Psoas muscle (tissue), 8 donors: Measurements from ENCODE around the gene IPO4. TPM values are rescaled to one million over a fixed set of nuclear protein-coding genes. Genes with fewer than 3 reads are reported as not detected.

Source experiments
- ATAC-seq, 4 donors: fragments of 200-7000 bp; cut with Tn5 transposase; one replicate each; pipeline ENCODE4 v1.9.1; 2020; ENCODE audit warnings: moderate library complexity in 3 of 4, mild to moderate bottlenecking in 2 of 4
- DNase-seq, 2 donors: peaks; one replicate each; pipeline ENCODE4 v3.0.0-alpha.2; 2020
- H3K27ac ChIP-seq: fragments of 200-600 bp; one replicate; pipeline ENCODE4 v1.8.0; 2022
- H3K27me3 ChIP-seq, 3 donors: fragments of 200-600 bp in 1 of 3; one replicate each; pipeline versions ENCODE4 v1.6.1 to v1.8.0; 2013 to 2022; ENCODE audit warnings: low read length in 2 of 3, mild to moderate bottlenecking in 2 of 3, moderate library complexity in 1 of 3; ENCODE audit not compliant: insufficient read depth in 3 of 3
- H3K36me3 ChIP-seq, 2 donors: fragments of 200-600 bp in 1 of 2; one replicate each; pipeline versions ENCODE4 v1.6.1 to v1.8.0; 2013 to 2022; ENCODE audit warnings: low read depth in 1 of 2, mild to moderate bottlenecking in 1 of 2, moderate library complexity in 1 of 2; ENCODE audit not compliant: insufficient read depth in 1 of 2
- H3K4me1 ChIP-seq: fragments of 200-600 bp; one replicate; pipeline ENCODE4 v1.8.0; 2022
- H3K4me3 ChIP-seq: fragments of 200-600 bp; one replicate; pipeline ENCODE4 v1.8.0; 2022; ENCODE audit warnings: mild to moderate bottlenecking
- H3K9me3 ChIP-seq: fragments of 200-600 bp; one replicate; pipeline ENCODE4 v1.8.0; 2022
- WGBS, 3 donors: extraction: QIAGEN DNeasy Blood & Tissue Kit; methylation state at CpG; one replicate each; pipeline versions ENCODE4 v1.1.6 to v1.1.7; 2013; 5-methylcytosine and 5-hydroxymethylcytosine counted together
- intact Hi-C, 2 donors: fragments of 100-400 bp; cut with DNase I; formaldehyde crosslinking; loops; one replicate each; pipeline versions ENCODE4 v1.11.0 to v1.14.2; 2022
- polyA plus RNA-seq, 3 donors: library from polyadenylated mRNA; stranded (reverse); fragments of 200-250 nt; gene quantifications; one replicate each; pipeline ENCODE4 v1.2.3, GENCODE V29; 2013
- total RNA-seq, 4 donors: library from RNA; stranded (reverse); fragmentation: NEBNext Ultra II Directional in 2 of 4; extraction: Animal tissue kit (Norgen Biotek cat#: 25700) in 2 of 4; gene quantifications; one replicate each; pipeline versions ENCODE4 v1.2.1 to v1.2.4, GENCODE V29; 2021 to 2023
- TF ChIP-seq, protein P1 (sequence below): fragments of 200-600 bp; IDR thresholded peaks from one replicate; pipeline ENCODE4 v1.8.0; 2022; ENCODE audit warnings: antibody characterized with exemption
- donor health status: healthy with polysubstance abuse.
- donor health status: DM: no; HTN: no; CAD: no; lungs with moderate emphysema.
- donor health status: Bipolar disorder and iron deficiency.
- donor health status: healthy.
- donor health status: DM: yes; HTN: yes; CAD: no.
- donor health status: DM: no; HTN: no; CAD: no.
- donor health status: DM: no; HTN: no; CAD: no.
- donor health status: DM: yes; HTN: yes; CAD: no.

Gene IPO4
- total and polyA plus RNA-seq, 7 donors, result 28.8 to 99.7 (median 62.4) TPM

DNA sequence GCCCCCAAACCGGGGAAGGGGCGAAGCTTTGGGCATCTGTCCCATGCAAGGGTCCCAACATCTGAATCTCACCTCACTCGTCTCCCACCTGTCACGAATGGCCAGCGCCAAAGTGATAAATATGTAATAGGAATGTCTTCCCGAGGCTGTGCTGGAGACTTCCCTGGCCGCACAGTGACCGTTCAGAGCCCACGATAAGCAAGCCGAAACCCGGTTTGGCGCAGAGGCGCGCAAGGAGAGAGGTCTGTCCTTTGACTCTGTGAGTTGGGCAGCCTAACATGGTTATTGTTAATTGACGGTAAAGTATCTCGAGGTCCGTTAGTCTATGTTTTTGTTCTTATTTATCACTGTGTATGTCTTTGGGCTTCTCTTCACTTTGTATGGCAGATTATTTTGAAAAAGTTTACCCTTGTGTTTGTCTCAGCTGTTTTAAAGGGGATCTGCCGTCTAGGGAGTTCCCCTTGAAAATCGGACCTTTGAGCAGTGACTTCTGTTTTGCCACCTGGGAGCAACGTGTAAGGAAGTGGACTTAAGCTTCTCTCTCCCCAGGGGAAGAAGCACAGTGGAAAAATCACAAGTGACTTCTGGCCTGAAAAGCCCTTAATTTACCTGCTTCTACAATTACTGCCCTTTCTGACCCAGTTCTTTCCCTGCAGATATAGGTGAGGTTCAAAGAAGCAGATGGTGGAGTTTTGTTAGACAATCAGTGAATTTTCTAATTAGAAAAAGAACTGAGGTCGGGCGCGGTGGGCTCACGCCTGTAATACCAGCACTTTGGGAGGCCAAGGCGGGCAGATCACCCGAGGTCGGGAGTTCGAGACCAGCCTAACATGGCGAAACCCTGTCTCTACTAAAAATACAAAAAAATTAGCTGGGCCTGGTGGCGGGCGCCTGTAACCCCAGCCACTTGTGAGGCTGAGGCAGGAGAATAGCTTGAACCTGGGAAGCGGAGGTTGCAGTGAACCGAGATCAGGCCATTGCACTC is 7.7 kb upstream of the IPO4 start:
- TF ChIP-seq, protein P1, sequence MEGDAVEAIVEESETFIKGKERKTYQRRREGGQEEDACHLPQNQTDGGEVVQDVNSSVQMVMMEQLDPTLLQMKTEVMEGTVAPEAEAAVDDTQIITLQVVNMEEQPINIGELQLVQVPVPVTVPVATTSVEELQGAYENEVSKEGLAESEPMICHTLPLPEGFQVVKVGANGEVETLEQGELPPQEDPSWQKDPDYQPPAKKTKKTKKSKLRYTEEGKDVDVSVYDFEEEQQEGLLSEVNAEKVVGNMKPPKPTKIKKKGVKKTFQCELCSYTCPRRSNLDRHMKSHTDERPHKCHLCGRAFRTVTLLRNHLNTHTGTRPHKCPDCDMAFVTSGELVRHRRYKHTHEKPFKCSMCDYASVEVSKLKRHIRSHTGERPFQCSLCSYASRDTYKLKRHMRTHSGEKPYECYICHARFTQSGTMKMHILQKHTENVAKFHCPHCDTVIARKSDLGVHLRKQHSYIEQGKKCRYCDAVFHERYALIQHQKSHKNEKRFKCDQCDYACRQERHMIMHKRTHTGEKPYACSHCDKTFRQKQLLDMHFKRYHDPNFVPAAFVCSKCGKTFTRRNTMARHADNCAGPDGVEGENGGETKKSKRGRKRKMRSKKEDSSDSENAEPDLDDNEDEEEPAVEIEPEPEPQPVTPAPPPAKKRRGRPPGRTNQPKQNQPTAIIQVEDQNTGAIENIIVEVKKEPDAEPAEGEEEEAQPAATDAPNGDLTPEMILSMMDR, result no peak
- peaks cover 0 to 31% of the 10 kb centered on the region in 2 donors for H3K36me3 ChIP-seq
- H3K27ac ChIP-seq, result peak overlapping the region; percentile 96
- peaks cover 22% of the 10 kb centered on the region for H3K4me1 ChIP-seq
- ATAC-seq (peak; percentile 11 to 45 (median 31)), DNase-seq (no peak)
- H3K9me3 ChIP-seq, result no peaks in the 10 kb centered on the region
- no peaks in the 10 kb centered on the region for H3K27me3 ChIP-seq
- intact Hi-C loops, result no loop called here
- 34 to 35% (median 34%) methylated on average over 33 of the region's 33 CpGs for WGBS, 3 donors
- H3K4me3 ChIP-seq, result peak overlapping the region; percentile 89

DNA sequence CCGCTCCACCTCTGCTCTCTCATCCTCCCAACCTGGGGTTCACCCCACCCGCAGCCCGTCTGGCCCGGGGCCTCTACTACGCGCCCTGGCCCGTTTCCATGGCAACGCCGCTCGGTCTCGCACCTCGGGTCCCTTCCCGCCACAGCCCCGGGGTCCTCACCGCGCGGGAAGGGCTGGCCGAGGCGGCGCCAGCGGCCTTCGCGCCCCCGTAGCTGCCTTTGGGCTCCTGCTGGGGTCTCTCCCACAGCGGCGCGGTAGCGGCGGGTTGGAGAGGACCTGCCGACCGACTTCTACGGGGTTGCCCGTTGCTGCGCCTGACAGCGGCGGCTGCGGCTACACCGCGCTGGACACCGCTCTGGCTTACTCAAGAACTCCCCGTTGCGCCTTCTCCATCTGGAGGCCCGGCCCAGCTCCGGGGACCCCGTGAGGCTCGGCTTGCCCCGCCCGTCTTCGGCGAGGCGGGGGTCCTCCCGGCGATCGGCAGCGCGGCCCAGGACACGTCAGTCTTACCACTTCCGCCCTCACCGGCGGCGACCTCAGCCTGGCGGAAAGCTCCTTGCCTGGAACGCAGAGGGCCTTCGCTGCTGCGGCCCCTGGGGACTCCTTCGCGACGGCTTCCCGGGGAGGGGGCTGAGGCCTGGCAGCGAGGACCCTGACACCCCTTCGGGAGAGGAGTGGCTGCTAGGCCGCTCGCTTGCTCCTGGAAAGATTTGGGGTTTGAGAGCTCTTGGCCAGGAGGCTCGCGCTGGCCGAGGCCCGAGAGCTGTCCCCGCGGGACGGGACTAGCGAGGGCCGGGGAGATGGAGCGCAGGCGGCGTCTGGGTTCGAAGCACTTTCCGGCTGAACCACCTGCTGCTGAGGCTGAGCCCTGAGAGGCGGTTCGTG is 6.8 kb upstream of the IPO4 start, which contains the start of gene TM9SF1:
TSS of gene TM9SF1 (minus strand) at position 256 of the 885 bp plus-strand sequence. CDS start 422 bp downstream, outside the sequence.
- Histone ChIP-seq H3K27me3 (no peaks in the 10 kb centered on the region), H3K36me3 (peaks cover 0 to 35% of the 10 kb centered on the region in 2 donors), H3K4me3 (peak within 1 kb of the TSS; percentile 89), H3K4me1 (peaks cover 22% of the 10 kb centered on the region), H3K27ac (peak within 1 kb of the TSS; percentile 96), H3K9me3 (no peaks in the 10 kb centered on the region)
- intact Hi-C loops, result no loop called here
- WGBS, 3 donors, result 0 to 1% (median 1%) methylated on average over 82 to 89 of the region's 89 CpGs
- TF ChIP-seq, protein P1, result no peak
- peak; percentile 91 to 95 for DNase-seq
- peak; percentile 93 to 97 (median 94) for ATAC-seq

DNA sequence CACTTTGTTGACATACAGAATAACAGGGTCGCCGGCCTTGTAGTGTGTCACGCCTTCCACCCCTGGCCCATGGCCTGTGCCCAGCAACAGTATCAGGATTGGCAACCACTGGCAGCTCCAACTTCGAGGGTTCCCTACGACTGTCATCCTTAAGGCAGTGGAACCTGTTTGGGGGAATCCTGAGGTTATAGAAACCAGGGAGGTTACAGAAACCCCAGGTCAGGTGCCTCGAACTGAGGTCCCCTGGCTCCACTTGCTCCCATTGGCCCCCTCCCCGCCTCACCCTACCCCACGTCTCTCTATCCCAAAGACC is 6.2 kb upstream of the IPO4 start:
- WGBS, 3 donors, result 46 to 47% (median 46%) methylated on average over 8 of the region's 8 CpGs
- DNase-seq (no peak), ATAC-seq (peak in 2 of 4 donors; percentile 1)
- peaks cover 0 to 41% of the 10 kb centered on the region in 2 donors for H3K36me3 ChIP-seq
- peak overlapping the region; percentile 89 for H3K4me3 ChIP-seq
- H3K27ac ChIP-seq, result peak overlapping the region; percentile 96
- intact Hi-C loops, result no loop called here
- TF ChIP-seq, protein P1, result no peak
- no peaks in the 10 kb centered on the region for H3K9me3 ChIP-seq
- no peaks in the 10 kb centered on the region for H3K27me3 ChIP-seq
- H3K4me1 ChIP-seq, result peaks cover 22% of the 10 kb centered on the region

DNA sequence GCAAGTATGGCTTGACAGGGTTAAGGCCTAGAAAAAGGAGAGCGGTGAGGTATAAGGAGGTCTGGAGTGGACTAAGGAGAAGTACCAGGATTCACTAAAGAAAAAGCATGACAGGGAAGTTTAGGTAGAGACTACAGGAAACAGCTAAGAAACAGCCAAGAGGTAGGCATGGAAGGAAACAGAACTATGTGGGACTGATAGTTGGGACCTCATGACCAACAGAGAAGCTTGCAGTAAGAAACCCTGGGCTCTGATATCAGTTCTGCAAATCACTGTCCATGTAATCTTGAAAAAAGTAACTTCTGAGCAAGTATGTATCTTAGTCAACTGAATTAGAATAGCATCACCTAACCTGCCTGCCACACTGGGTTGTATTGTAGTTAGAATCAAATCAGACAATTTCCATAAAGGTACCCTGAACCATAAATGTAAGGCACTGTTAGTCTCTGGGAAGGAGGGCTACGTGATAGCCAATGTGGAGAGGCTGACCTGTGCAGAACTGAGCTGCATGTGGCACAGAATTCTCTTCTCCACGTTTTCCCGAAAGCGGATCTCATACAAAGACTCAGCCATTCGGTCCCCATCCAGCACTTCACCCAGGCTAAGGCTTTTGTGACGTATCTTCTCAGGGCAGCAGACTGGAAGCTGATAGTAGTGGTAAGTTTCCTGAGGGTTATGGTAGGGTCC is 5.7 kb upstream of the IPO4 start:
- intact Hi-C loops, result no loop called here
- H3K27ac ChIP-seq, result peak overlapping the region; percentile 96
- 65 to 72% (median 71%) methylated on average over 7 of the region's 7 CpGs for WGBS, 3 donors
- no peaks in the 10 kb centered on the region for H3K9me3 ChIP-seq
- H3K4me1 ChIP-seq, result peaks cover 26% of the 10 kb centered on the region
- ATAC-seq (no peak), DNase-seq (no peak)
- peak overlapping the region; percentile 89 for H3K4me3 ChIP-seq
- H3K36me3 ChIP-seq, result peaks cover 0 to 45% of the 10 kb centered on the region in 2 donors
- TF ChIP-seq, protein P1, result no peak
- H3K27me3 ChIP-seq, result no peaks in the 10 kb centered on the region
